Measurements from ENCODE around the gene CTXND1.

GRCh38 chr15:80216911-80217310 is 35.1 kb downstream of the CTXND1 start:
- TF ChIP-seq, protein P1, sequence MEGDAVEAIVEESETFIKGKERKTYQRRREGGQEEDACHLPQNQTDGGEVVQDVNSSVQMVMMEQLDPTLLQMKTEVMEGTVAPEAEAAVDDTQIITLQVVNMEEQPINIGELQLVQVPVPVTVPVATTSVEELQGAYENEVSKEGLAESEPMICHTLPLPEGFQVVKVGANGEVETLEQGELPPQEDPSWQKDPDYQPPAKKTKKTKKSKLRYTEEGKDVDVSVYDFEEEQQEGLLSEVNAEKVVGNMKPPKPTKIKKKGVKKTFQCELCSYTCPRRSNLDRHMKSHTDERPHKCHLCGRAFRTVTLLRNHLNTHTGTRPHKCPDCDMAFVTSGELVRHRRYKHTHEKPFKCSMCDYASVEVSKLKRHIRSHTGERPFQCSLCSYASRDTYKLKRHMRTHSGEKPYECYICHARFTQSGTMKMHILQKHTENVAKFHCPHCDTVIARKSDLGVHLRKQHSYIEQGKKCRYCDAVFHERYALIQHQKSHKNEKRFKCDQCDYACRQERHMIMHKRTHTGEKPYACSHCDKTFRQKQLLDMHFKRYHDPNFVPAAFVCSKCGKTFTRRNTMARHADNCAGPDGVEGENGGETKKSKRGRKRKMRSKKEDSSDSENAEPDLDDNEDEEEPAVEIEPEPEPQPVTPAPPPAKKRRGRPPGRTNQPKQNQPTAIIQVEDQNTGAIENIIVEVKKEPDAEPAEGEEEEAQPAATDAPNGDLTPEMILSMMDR (conservative IDR thresholded peaks at IDR 0.05; ENCODE audit: low read length): no peak
- TF ChIP-seq EZH2phosphoT487 (IDR thresholded peaks at IDR 0.05; ENCODE audit: borderline replicate concordance, low read depth, low read length): no peak

All from OCI-LY7 (cell line).